Hematopoietic multipotent progenitor cell treated with erythropoietin and hydrocortisone succinate and interleukin-3 and kit ligand, for 17 days (in vitro differentiated cells): ENCODE measurements around the gene RPL22L1.
"Not testable (repeated sequence)": the region's sequence is repeated elsewhere in the genome, so short reads cannot be mapped to it uniquely, and the experiment has no call there.

Experiments used
- DNase-seq: peaks from one replicate; pipeline ENCODE4 v3.0.0-alpha.2; 2015; ENCODE audit warnings: low spot score

The RPL22L1 gene

DNA sequence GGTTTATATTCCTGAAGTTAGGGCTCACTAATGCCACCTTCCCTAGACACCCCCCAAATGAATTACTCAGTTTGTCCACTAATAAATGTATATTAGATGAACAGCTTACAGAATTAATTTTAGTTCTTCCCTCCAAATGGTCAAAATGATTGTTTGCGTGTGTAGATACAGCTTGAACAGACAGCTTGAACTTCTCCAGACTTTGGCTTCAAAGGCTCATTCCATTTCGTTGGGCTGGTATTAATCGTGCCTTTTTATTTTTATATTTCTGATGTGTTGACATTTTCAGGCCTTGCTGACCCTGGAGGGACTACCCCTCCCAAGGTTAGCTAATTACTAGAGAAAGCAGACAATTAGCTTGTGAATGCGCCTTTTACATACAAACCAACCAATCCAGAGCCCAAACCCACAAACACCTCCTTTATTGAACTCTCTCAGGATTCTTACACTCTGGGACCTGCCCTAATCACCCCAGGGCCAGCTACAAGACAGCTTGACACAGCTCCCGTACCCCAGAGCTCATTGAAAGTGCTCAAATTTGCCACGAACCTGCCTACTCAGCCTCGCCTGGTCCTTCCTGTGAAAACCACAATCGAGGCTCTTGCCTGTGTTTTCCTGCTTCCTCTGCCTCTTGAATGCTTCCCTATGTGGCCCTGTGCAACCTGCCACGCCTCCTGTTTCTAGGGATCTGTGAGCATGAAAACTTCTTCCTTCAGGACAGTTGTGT, 40.3 kb downstream of the RPL22L1 start:
- DNase-seq, result no peak

DNA sequence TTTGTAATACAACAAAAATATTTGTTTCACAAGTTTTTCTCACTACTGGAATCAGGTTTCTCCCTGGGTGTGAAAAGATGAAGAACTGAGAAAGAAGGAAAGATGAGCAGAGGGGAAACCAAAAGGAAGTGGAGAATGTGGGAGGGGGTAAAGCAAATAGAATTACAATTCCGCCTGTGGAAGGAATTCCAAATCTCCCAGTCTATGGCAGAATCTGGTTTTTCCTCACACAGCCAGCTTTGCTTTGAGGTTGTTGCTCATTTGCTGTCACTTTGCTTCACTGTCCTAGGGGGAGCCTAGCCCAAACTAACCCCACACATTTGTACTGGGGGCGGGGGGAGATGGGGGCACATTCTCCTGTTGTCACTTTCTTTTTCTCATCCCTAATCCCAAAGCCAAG, 43.9 kb downstream of the RPL22L1 start:
- no peak for DNase-seq

DNA sequence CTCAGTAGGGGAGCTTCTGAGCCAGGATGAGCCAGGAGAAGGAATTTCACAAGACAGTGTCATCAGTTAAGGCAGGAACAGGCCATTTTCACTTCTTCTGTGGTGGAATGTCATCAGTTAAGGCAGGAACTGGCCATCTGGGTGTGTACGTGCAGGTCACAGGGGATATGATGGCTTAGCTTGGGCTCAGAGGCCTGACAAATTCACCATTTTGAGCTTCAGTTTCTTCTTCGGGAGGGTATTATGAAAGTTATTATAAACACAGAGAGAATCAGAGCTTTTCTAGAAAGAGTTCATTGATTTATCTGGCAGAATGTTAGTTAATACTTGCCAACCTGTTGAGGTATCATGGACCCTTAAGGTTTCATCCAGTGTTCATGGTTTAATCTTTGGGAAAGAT, 46.4 kb downstream of the RPL22L1 start:
- DNase-seq, result not testable (repeated sequence)

DNA sequence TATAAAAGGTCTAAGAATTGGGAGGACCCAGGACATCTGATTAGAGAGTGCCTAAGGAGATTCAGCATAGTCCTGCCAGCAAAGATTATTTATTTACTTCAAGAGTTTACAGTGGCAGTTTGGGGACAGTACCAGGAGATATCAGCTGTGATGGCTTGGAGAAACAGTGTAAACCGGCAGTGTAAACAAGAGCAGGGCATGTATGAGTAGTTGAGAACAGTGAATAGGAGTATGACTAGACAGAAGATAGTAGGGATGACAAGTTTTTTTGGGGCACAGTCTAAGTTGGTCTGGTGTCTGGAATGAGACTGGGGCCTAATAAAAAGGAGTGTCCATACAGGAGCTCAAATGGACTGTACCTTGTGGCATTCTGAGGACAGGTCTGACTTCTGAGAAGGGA, 51.7 kb downstream of the RPL22L1 start:
- DNase-seq, result not testable (repeated sequence)

- DNase-seq, result not testable (repeated sequence)
Observed at GRCh38 chr3:170817471-170817870, 52.5 kb downstream of the RPL22L1 start.

GRCh38 chr3:170816841-170817240, 53.2 kb downstream of the RPL22L1 start:
- no peak for DNase-seq

- no peak for DNase-seq
Observed at GRCh38 chr3:170816341-170816740, 53.7 kb downstream of the RPL22L1 start.

DNA sequence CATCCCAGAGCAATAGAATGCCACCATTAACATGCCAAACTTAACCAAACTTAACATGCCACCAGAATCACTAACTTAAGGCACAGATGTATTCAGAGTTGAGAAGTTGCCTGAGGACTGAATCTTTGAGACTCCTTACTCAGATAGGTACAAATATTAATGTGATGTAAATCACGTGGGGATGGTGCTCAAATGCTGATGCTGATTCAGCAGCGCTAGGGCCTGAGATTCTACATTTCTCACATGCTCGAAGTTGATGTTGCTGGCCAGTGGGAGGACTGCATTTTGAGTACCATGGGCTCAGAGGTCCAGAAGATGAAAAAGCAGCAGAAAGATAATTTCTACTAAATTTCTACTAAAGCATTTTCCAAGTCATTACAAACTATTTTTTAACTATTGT, 54.1 kb downstream of the RPL22L1 start:
- no peak for DNase-seq

- DNase-seq, result no peak
Observed at GRCh38 chr3:170815340-170815739, 54.7 kb downstream of the RPL22L1 start.
